Common myeloid progenitor, CD34-positive (primary cell): Measurements from ENCODE around the gene ELOA. TPM values are rescaled to one million over a fixed set of nuclear protein-coding genes. Genes with fewer than 3 reads are reported as not detected.
A peak's percentile ranks its signal among the peaks of the same experiment; 100 is the strongest.

Source experiments
- CTCF ChIA-PET: fragments of 350-600 bp; sonication (Branson Sonifier 250); formaldehyde crosslinking; loops from one replicate; lab custom pipeline; 2021; ENCODE audit warnings: antibody characterized with exemption; lab: Charles Lee
- POLR2A ChIA-PET: fragments of 350-600 bp; sonication (Branson Sonifier 250); formaldehyde crosslinking; loops from one replicate; lab custom pipeline; 2021; ENCODE audit warnings: antibody characterized with exemption; lab: Charles Lee
- DNase-seq, 3 donors: peaks; one replicate each; pipeline versions ENCODE4 v3.0.0 to v3.0.0-alpha.2; 2013
- H3K27ac ChIP-seq, 2 experiments: 1 replicate in 1 of 2; 2 replicates in 1 of 2; pipeline ENCODE4 v1.7.0; 2013; ENCODE audit warnings: inconsistent platforms in 2 of 2, low read length in 2 of 2, mild to moderate bottlenecking in 2 of 2, low read depth in 1 of 2, moderate library complexity in 1 of 2; ENCODE audit not compliant: severe bottlenecking in 2 of 2, insufficient read depth in 1 of 2, poor library complexity in 1 of 2
- H3K27me3 ChIP-seq, 5 experiments: replicated peaks in 2 of 5; 1 replicate in 3 of 5; 2 replicates in 2 of 5; pipeline versions ENCODE4 v1.6.1 to v1.7.0; 2013; ENCODE audit warnings: low read length in 4 of 5, mild to moderate bottlenecking in 2 of 5, moderate library complexity in 2 of 5, inconsistent platforms in 1 of 5; ENCODE audit not compliant: insufficient read depth in 5 of 5, control insufficient read depth in 4 of 5
- H3K36me3 ChIP-seq, 4 experiments: 1 replicate in 2 of 4; 2 replicates in 2 of 4; pipeline versions ENCODE4 v1.6.1 to v1.7.0; 2013; ENCODE audit warnings: low read length in 3 of 4, control low read depth in 1 of 4, mild to moderate bottlenecking in 1 of 4; ENCODE audit not compliant: control insufficient read depth in 4 of 4, insufficient read depth in 4 of 4
- H3K4me1 ChIP-seq, 4 experiments: 1 replicate in 3 of 4; 2 replicates in 1 of 4; pipeline versions ENCODE4 v1.6.1 to v1.7.1; 2013; ENCODE audit warnings: low read length in 3 of 4, mild to moderate bottlenecking in 3 of 4, control low read depth in 1 of 4, inconsistent platforms in 1 of 4, moderate library complexity in 1 of 4; ENCODE audit not compliant: control insufficient read depth in 4 of 4, insufficient read depth in 4 of 4; ENCODE audit errors: control extremely low read depth in 1 of 4
- H3K4me3 ChIP-seq, 7 experiments: 1 replicate in 4 of 7; 2 replicates in 3 of 7; pipeline versions ENCODE4 v1.5.1 to v1.7.0; 2013; ENCODE audit warnings: mild to moderate bottlenecking in 7 of 7, low read length in 6 of 7, moderate library complexity in 6 of 7, inconsistent platforms in 2 of 7, low read depth in 2 of 7, control low read depth in 1 of 7; ENCODE audit not compliant: insufficient read depth in 4 of 7, control insufficient read depth in 1 of 7; ENCODE audit errors: extremely low read depth in 1 of 7
- H3K9me3 ChIP-seq, 5 experiments: 1 replicate in 4 of 5; 2 replicates in 1 of 5; pipeline versions ENCODE4 v1.6.1 to v1.7.1; 2013; ENCODE audit warnings: low read length in 4 of 5, mild to moderate bottlenecking in 2 of 5, inconsistent platforms in 1 of 5, low read depth in 1 of 5, moderate library complexity in 1 of 5; ENCODE audit not compliant: control insufficient read depth in 4 of 5, insufficient read depth in 2 of 5; ENCODE audit errors: control extremely low read depth in 1 of 5
- WGBS: methylation state at CpG from one replicate; pipeline ENCODE4 v1.1.5; 2013; ENCODE audit not compliant: insufficient coverage; 5-methylcytosine and 5-hydroxymethylcytosine counted together
- polyA plus RNA-seq: library from polyadenylated mRNA; unstranded; fragments of 120-200 nt; gene quantifications from one replicate; pipeline ENCODE4 v1.2.1, GENCODE V29; 2013

ELOA gene
- polyA plus RNA-seq: 24.0 TPM

GRCh38 chr1:23743287-23744152 is at the start of gene ELOA:
Gene ELOA (plus strand): TSS chr1:23743471. CDS start chr1:23743504, 33 bp downstream.
- H3K27ac ChIP-seq: peak within 1 kb of the TSS; percentile 58 to 82
- DNase-seq: peak; percentile 67 to 88 (median 83)
- POLR2A ChIA-PET: interaction anchor here (0.6 to 1.7 kb wide), 5 partner anchors 14 to 824 kb away, joined by 3 to 7 read pairs (median 6); partner anchors contain the start of gene RPL11
- CTCF ChIA-PET: interaction anchor here (1.0 to 1.4 kb wide), 3 partner anchors 51 to 198 kb away, joined by 3 to 4 read pairs (median 3); no protein-coding TSS in a partner anchor
- under 1% methylated on average over 104 of the region's 119 CpGs for WGBS
- H3K4me1 ChIP-seq: peaks cover 8 to 24% (median 18%) of the 10 kb centered on the region in 4 experiments
- H3K9me3 ChIP-seq: no peaks in the 10 kb centered on the region
- no peaks in the 10 kb centered on the region for H3K27me3 ChIP-seq
- H3K4me3 ChIP-seq: peak within 1 kb of the TSS; percentile 80 to 96 (median 90)
- H3K36me3 ChIP-seq: peaks cover 2 to 13% (median 3%) of the 10 kb centered on the region in 4 experiments

GRCh38 chr1:23693599-23693998 is 49.7 kb upstream of the ELOA start:
- H3K27ac ChIP-seq: peak overlapping the region; percentile 43 to 95
- POLR2A ChIA-PET: no interaction called here
- CTCF ChIA-PET: interaction anchor here (1.2 kb wide), 1 partner anchor 43 kb away, joined by 3 read pairs; no protein-coding TSS in a partner anchor
- H3K36me3 ChIP-seq: peaks cover 18 to 63% (median 45%) of the 10 kb centered on the region in 4 experiments
- no peak for DNase-seq
- no peaks in the 10 kb centered on the region for H3K27me3 ChIP-seq
- no CpG with 5 or more reads among the region's 2 CpGs for WGBS
- H3K4me3 ChIP-seq: peak overlapping the region in 4 of 7 experiments; percentile 5 to 99 (median 97)
- H3K9me3 ChIP-seq: no peaks in the 10 kb centered on the region
- peaks cover 9 to 35% (median 29%) of the 10 kb centered on the region in 4 experiments for H3K4me1 ChIP-seq

- no peak for DNase-seq
- POLR2A ChIA-PET: no interaction called here
- Histone ChIP-seq H3K9me3 (no peaks in the 10 kb centered on the region), H3K4me1 (peaks cover 9 to 35% (median 29%) of the 10 kb centered on the region in 4 experiments), H3K4me3 (peak overlapping the region in 1 of 7 experiments; percentile 95), H3K36me3 (peaks cover 18 to 71% (median 49%) of the 10 kb centered on the region in 4 experiments), H3K27ac (peak overlapping the region in 1 of 2 experiments; percentile 95), H3K27me3 (no peaks in the 10 kb centered on the region)
- WGBS: 100% methylated on average over 2 of the region's 3 CpGs
- CTCF ChIA-PET: interaction anchor here (1.2 kb wide), 1 partner anchor 44 kb away, joined by 3 read pairs; no protein-coding TSS in a partner anchor
Measured at GRCh38 chr1:23694371-23694770, 48.9 kb upstream of the ELOA start.

- Histone ChIP-seq H3K27ac (peak overlapping the region in 1 of 2 experiments; percentile 37), H3K9me3 (no peaks in the 10 kb centered on the region), H3K27me3 (no peaks in the 10 kb centered on the region), H3K4me3 (no peak overlapping the region), H3K4me1 (peaks cover 9 to 35% (median 29%) of the 10 kb centered on the region in 4 experiments), H3K36me3 (peaks cover 23 to 82% (median 60%) of the 10 kb centered on the region in 4 experiments)
- ChIA-PET POLR2A (no interaction called here), CTCF (interaction anchor here (1.2 kb wide), 1 partner anchor 56 kb away, joined by 3 read pairs; no protein-coding TSS in a partner anchor)
- DNase-seq: no peak
- WGBS: 100% methylated on average over 3 of the region's 3 CpGs
Measured at GRCh38 chr1:23695667-23696066, 47.6 kb upstream of the ELOA start.

- 83% methylated on average over 2 of the region's 6 CpGs for WGBS
- no peak for DNase-seq
- CTCF ChIA-PET: no interaction called here
- Histone ChIP-seq H3K27me3 (no peaks in the 10 kb centered on the region), H3K4me1 (peaks cover 9 to 35% (median 29%) of the 10 kb centered on the region in 4 experiments), H3K9me3 (no peaks in the 10 kb centered on the region), H3K27ac (no peak overlapping the region), H3K36me3 (peaks cover 27 to 89% (median 65%) of the 10 kb centered on the region in 4 experiments), H3K4me3 (no peak overlapping the region)
- POLR2A ChIA-PET: interaction anchor here (0.6 kb wide), 1 partner anchor 139 kb away, joined by 5 read pairs; no protein-coding TSS in a partner anchor
Measured at GRCh38 chr1:23696335-23696989, 46.8 kb upstream of the ELOA start.

DNA sequence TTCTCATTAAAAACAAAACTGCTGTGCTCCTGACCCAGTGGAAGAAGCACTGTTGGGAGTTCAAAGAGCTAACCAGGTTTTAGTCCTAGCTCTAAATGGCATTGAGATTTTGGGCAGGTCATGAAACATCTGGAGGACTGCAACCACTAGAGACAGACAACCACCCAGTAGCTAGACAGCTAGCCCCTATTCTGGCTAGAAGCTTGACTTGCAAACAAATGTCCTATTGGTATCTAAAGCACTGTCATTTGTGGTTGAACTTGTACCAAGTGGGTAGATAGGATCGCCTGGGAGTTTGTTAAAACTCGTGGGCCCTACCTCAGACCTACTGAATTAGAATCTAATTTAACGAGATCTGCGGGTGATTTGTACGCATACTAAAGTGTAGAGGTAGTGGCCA is 44.8 kb upstream of the ELOA start:
- Histone ChIP-seq H3K9me3 (no peaks in the 10 kb centered on the region), H3K4me1 (peaks cover 3 to 19% (median 15%) of the 10 kb centered on the region in 4 experiments), H3K27me3 (no peaks in the 10 kb centered on the region), H3K36me3 (peaks cover 25 to 94% (median 67%) of the 10 kb centered on the region in 4 experiments), H3K4me3 (no peak overlapping the region), H3K27ac (peak overlapping the region in 1 of 2 experiments; percentile 36)
- no peak for DNase-seq
- CTCF ChIA-PET: interaction anchor here (1.0 to 1.1 kb wide), 2 partner anchors 35 to 53 kb away, joined by 3 read pairs; no protein-coding TSS in a partner anchor
- POLR2A ChIA-PET: interaction anchor here (0.6 kb wide), 1 partner anchor 64 kb away, joined by 4 read pairs; no protein-coding TSS in a partner anchor
- WGBS: 89% methylated on average over 2 of the region's 5 CpGs
